PC-3 (cell line): ENCODE measurements around the gene ACBD4.

ENCODE experiments used
- CTCF ChIP-seq: fragments of 300-600 bp; sonication (generic); conservative IDR thresholded peaks from 2 replicates; pipeline ENCODE4 v1.5.1; 2017; ENCODE audit warnings: antibody characterized with exemption, low read depth, mild to moderate bottlenecking, low read length
- EZH2 ChIP-seq: fragments of 300-600 bp; sonication (generic); IDR thresholded peaks from one replicate; pipeline ENCODE4 v1.6.1; 2017; ENCODE audit warnings: antibody characterized with exemption, mild to moderate bottlenecking, low read length; ENCODE audit not compliant: unreplicated experiment
- EZH2phosphoT487 ChIP-seq: fragments of 300-600 bp; sonication (generic); IDR thresholded peaks from 2 replicates; pipeline ENCODE4 v1.6.1; 2018; ENCODE audit warnings: mild to moderate bottlenecking, antibody characterized with exemption, low read length, borderline replicate concordance

GRCh38 chr17:45160447-45161287 lies 25.2 kb downstream of the ACBD4 start:
- TF ChIP-seq CTCF = peak; percentile 38
- no peak for TF ChIP-seq EZH2
- TF ChIP-seq EZH2phosphoT487 = no peak
